Smooth muscle cell (in vitro differentiated cells): ENCODE measurements around the gene KLHL40. TPM values are rescaled to one million over a fixed set of nuclear protein-coding genes. Genes with fewer than 3 reads are reported as not detected.

Source experiments
- DNase-seq: peaks from one replicate; lab custom pipeline; 2025; ENCODE audit not compliant: unreplicated experiment; lab: John Stamatoyannopoulos, UW
- H2AFZ ChIP-seq: fragments of 200-600 bp; sonication (generic); 2 replicates; pipeline ENCODE4 v1.6.0; 2016; ENCODE audit warnings: antibody characterized with exemption, low read depth, mild to moderate bottlenecking
- H3F3A ChIP-seq: fragments of 200-600 bp; sonication (generic); 2 replicates; pipeline ENCODE4 v1.6.0; 2017; ENCODE audit warnings: antibody characterized with exemption, low read depth
- H3K27ac ChIP-seq: fragments of 200-600 bp; sonication (generic); 2 replicates; pipeline ENCODE4 v1.5.1; 2016; ENCODE audit warnings: low read depth, mild to moderate bottlenecking
- H3K27me3 ChIP-seq: fragments of 200-600 bp; sonication (generic); 2 replicates; pipeline ENCODE4 v1.6.1; 2016; ENCODE audit warnings: low read depth, mild to moderate bottlenecking
- H3K36me3 ChIP-seq: fragments of 200-600 bp; sonication (generic); 2 replicates; pipeline ENCODE4 v1.5.1; 2016; ENCODE audit warnings: low read depth
- H3K4me1 ChIP-seq: fragments of 200-600 bp; sonication (generic); 2 replicates; pipeline ENCODE4 v1.5.1; 2016; ENCODE audit warnings: low read depth
- H3K4me2 ChIP-seq: fragments of 200-600 bp; sonication (generic); 2 replicates; pipeline ENCODE4 v1.6.0; 2016; ENCODE audit warnings: mild to moderate bottlenecking
- H3K4me3 ChIP-seq: fragments of 200-600 bp; sonication (generic); 2 replicates; pipeline ENCODE4 v1.5.1; 2016; ENCODE audit warnings: mild to moderate bottlenecking
- H3K79me2 ChIP-seq: fragments of 200-600 bp; sonication (generic); 2 replicates; pipeline ENCODE4 v1.6.0; 2016; ENCODE audit warnings: low read depth, mild to moderate bottlenecking
- H3K9ac ChIP-seq: fragments of 200-600 bp; sonication (generic); 2 replicates; pipeline ENCODE4 v1.6.0; 2016; ENCODE audit warnings: low read depth
- H3K9me3 ChIP-seq: fragments of 200-600 bp; sonication (generic); replicated peaks from 2 replicates; pipeline ENCODE4 v1.5.1; 2016; ENCODE audit warnings: low read depth
- H4K20me1 ChIP-seq: fragments of 200-600 bp; sonication (generic); 2 replicates; pipeline ENCODE4 v1.6.0; 2016; ENCODE audit warnings: low read depth
- WGBS: methylation state at CpG from one replicate; pipeline ENCODE4 v1.1.7; 2016; ENCODE audit warnings: low lambda C conversion rate; 5-methylcytosine and 5-hydroxymethylcytosine counted together
- polyA plus RNA-seq: library from polyadenylated mRNA; unstranded; fragments of >200 nt; fragmentation: Nextera tagmentation; extraction: Ambion mirVana; gene quantifications from 2 replicates; pipeline ENCODE4 v1.2.1, GENCODE V29; 2016
- total RNA-seq: library from RNA; depleted of rRNA; stranded (reverse); fragments of >200 nt; gene quantifications from 2 replicates; pipeline ENCODE4 v1.2.3, GENCODE V29; 2014
- TF ChIP-seq, protein P1 (sequence below): fragments of 200-600 bp; sonication (generic); IDR thresholded peaks from 2 replicates; pipeline ENCODE4 v1.5.1; 2017; ENCODE audit warnings: borderline replicate concordance, mild to moderate bottlenecking, antibody characterized with exemption; ENCODE audit not compliant: insufficient read depth, poor library complexity, severe bottlenecking

KLHL40 gene
- total and polyA plus RNA-seq, 2 experiments from 2014 or later, result not detected

DNA sequence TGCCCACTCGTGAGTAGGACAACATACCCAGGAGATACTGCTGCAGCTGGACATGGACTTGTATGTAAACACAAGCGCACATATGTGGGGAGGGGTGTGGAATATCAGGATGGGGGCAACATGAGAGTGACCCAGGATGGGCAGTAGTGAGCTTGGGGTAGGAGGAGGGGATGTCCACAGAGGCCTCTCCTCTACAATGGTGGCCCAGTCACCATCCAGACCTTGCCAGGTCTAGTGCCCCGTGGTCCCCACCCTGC lies 32.1 kb upstream of the KLHL40 start:
- peak overlapping the region; percentile 83 for H3K4me3 ChIP-seq
- H3K27ac ChIP-seq, result peak overlapping the region; percentile 80
- peaks cover 10% of the 10 kb centered on the region for H3F3A ChIP-seq
- H3K4me1 ChIP-seq, result peaks cover 21% of the 10 kb centered on the region
- H4K20me1 ChIP-seq, result peaks cover 58% of the 10 kb centered on the region
- TF ChIP-seq, protein P1, sequence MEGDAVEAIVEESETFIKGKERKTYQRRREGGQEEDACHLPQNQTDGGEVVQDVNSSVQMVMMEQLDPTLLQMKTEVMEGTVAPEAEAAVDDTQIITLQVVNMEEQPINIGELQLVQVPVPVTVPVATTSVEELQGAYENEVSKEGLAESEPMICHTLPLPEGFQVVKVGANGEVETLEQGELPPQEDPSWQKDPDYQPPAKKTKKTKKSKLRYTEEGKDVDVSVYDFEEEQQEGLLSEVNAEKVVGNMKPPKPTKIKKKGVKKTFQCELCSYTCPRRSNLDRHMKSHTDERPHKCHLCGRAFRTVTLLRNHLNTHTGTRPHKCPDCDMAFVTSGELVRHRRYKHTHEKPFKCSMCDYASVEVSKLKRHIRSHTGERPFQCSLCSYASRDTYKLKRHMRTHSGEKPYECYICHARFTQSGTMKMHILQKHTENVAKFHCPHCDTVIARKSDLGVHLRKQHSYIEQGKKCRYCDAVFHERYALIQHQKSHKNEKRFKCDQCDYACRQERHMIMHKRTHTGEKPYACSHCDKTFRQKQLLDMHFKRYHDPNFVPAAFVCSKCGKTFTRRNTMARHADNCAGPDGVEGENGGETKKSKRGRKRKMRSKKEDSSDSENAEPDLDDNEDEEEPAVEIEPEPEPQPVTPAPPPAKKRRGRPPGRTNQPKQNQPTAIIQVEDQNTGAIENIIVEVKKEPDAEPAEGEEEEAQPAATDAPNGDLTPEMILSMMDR, result no peak
- no peak overlapping the region for H3K9ac ChIP-seq
- 62% methylated on average over 3 of the region's 3 CpGs for WGBS
- H2AFZ ChIP-seq, result no peak overlapping the region
- peaks cover 11% of the 10 kb centered on the region for H3K79me2 ChIP-seq
- no peaks in the 10 kb centered on the region for H3K9me3 ChIP-seq
- H3K27me3 ChIP-seq, result no peaks in the 10 kb centered on the region
- H3K36me3 ChIP-seq, result peaks cover 4% of the 10 kb centered on the region
- no peak for DNase-seq
- peak overlapping the region; percentile 93 for H3K4me2 ChIP-seq

DNA sequence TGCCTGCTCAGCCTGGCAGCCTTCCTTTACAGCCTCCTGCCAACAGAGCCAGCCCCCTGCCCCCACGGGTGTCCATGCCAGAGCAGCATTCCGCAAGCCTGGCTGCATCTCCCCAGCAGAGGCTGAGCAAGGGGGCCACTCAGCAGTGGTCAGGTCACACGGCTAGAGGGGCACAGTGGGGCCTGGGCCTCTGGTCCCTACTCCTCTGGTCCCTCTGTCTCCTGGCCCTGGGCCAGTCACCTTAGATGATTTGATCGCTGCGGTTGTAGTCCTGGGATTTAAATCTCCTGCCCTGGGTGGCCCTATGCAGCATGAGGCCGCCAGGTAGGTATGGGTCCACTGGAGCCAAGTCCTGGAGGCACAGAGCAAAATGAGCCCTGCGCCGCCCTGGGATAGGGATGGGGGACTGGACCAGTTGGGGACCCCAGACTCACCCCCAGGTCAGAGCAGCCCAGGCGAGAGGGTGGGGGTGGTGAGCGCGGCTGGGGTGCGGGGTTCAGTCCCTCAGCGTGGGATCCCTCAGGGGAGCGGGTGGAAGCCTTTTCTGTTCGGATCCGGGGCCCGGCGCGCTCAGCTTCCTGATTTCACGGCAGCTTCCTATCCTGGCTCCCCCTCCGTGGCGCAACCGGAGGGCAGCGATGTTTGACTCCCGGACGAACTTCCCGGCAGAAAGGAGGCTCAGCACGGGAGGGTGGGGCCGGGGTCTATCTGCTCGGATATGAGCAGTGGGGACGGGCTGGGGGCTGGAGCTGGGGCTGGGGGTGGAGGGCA lies 31.6 kb upstream of the KLHL40 start, which contains the start of gene ZBTB47:
Gene ZBTB47, plus strand, starts transcription at position 138 of the 771 bp plus-strand sequence. CDS start 4,659 bp downstream, outside the sequence.
- Histone ChIP-seq H3K79me2 (peaks cover 11% of the 10 kb centered on the region), H3K9me3 (no peaks in the 10 kb centered on the region), H3K4me1 (peaks cover 21% of the 10 kb centered on the region), H2AFZ (peak within 1 kb of the TSS; percentile 55), H3K9ac (peak within 1 kb of the TSS; percentile 81), H3K27ac (peak within 1 kb of the TSS; percentile 80), H4K20me1 (peaks cover 54% of the 10 kb centered on the region), H3K4me2 (peak within 1 kb of the TSS; percentile 97), H3K4me3 (peak within 1 kb of the TSS; percentile 83), H3F3A (peaks cover 9% of the 10 kb centered on the region), H3K36me3 (peaks cover 4% of the 10 kb centered on the region), H3K27me3 (no peaks in the 10 kb centered on the region)
- DNase-seq, result no peak
- WGBS, result 13% methylated on average over 15 of the region's 31 CpGs
- TF ChIP-seq, protein P1, result no peak

DNA sequence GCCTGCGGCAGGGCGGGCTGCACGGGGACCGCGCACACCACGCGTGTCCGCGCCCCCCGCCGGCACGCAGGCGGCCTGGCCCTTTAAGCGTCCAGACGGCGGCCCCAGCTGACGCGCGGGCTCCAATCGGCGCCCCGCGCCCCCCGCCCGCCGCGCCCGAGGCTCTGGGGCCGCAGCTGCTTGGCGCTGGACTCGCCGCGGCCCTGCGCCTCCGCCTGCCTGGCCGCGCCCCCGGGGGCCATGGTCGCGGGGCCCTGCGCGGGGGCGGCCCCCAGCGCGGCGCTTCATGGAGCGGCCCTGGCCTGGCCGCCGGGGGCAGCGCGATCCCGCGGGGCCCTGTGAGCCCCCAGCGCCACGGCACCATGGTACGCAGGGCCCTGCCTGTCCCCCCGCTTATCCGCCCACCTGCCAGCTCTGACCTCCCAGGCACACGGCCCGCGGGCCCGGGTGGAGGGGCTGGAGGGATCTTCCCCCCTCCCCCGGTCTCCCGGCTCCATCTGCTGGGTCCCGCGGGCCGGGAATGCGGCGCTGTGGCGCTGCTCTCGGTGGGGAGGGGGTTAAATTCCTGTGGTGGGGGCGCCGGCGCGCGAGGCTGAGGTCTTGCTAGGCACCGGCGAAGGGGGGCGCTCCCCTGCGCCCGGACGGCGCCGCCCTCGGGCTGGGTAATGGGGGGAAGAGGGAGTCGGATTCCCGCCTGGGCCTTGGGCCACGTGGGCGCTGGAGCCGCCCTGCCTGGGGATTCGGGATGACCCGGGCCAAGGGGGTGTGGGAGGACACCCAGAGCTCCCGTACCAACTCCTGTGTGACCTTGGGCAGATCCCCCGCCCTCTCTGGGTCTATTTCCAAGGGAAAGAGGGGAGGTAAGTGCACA lies 30.8 kb upstream of the KLHL40 start:
- Histone ChIP-seq H3F3A (peaks cover 4% of the 10 kb centered on the region), H3K9me3 (no peaks in the 10 kb centered on the region), H4K20me1 (peaks cover 52% of the 10 kb centered on the region), H3K27me3 (no peaks in the 10 kb centered on the region), H3K27ac (peak overlapping the region; percentile 68), H3K4me3 (peak overlapping the region; percentile 83), H3K9ac (peak overlapping the region; percentile 81), H3K4me1 (peaks cover 21% of the 10 kb centered on the region), H2AFZ (peak overlapping the region; percentile 55), H3K36me3 (no peaks in the 10 kb centered on the region), H3K4me2 (peak overlapping the region; percentile 97), H3K79me2 (peaks cover 11% of the 10 kb centered on the region)
- TF ChIP-seq, protein P1, result no peak
- WGBS, result under 1% methylated on average over 36 of the region's 94 CpGs
- no peak for DNase-seq
